Coronary artery (tissue), 2 donors: Measurements from ENCODE around the gene POC1A.
A peak's percentile ranks its signal among the peaks of the same experiment; 100 is the strongest.

Experiments used
- DNase-seq: peaks from one replicate; pipeline ENCODE4 v3.0.0-alpha.2; 2017; ENCODE audit warnings: low spot score
- H3K27ac ChIP-seq, 2 donors: fragments of 200-600 bp; sonication (generic); one replicate each; pipeline ENCODE4 v1.5.1; 2016 to 2019
- H3K4me3 ChIP-seq: fragments of 200-600 bp; sonication (generic); 2 replicates; pipeline ENCODE4 v1.5.1; 2016; ENCODE audit warnings: mild to moderate bottlenecking, moderate library complexity
- CTCF ChIP-seq: fragments of 200-600 bp; sonication (generic); IDR thresholded peaks from one replicate; pipeline ENCODE4 v1.5.1; 2019; ENCODE audit warnings: antibody characterized with exemption

Gene POC1A

GRCh38 chr3:52154135-52155094 lies at the start of gene POC1A:
TSS of gene POC1A (minus strand) at chr3:52154423. CDS start at chr3:52154372, 51 bp downstream.
- no peak for TF ChIP-seq CTCF
- Histone ChIP-seq H3K27ac (peak within 1 kb of the TSS; percentile 72 to 87), H3K4me3 (peak within 1 kb of the TSS; percentile 74)

GRCh38 chr3:52203701-52204100 lies 49.5 kb upstream of the POC1A start:
- TF ChIP-seq CTCF = no peak
- H3K27ac ChIP-seq = no peak overlapping the region

More at GRCh38 chr3:52154135-52155094, at the start of gene POC1A:
- DNase-seq = peak; percentile 99

GRCh38 chr3:52202384-52203077 lies 48.3 kb upstream of the POC1A start:
- no peak for TF ChIP-seq CTCF
- peak overlapping the region in 1 of 2 donors; percentile 42 for H3K27ac ChIP-seq
- no peak for DNase-seq
- H3K4me3 ChIP-seq = no peak overlapping the region

More at GRCh38 chr3:52203701-52204100, 49.5 kb upstream of the POC1A start:
- no peak overlapping the region for H3K4me3 ChIP-seq
- DNase-seq = no peak

- H3K27ac ChIP-seq = no peak overlapping the region
- H3K4me3 ChIP-seq = no peak overlapping the region
- DNase-seq = no peak
- TF ChIP-seq CTCF = no peak
Observed at GRCh38 chr3:52200981-52201679, 46.9 kb upstream of the POC1A start.

GRCh38 chr3:52198643-52199608 lies 44.7 kb upstream of the POC1A start:
- H3K4me3 ChIP-seq = peak overlapping the region; percentile 93
- DNase-seq = no peak
- H3K27ac ChIP-seq = peak overlapping the region; percentile 80 to 88
- no peak for TF ChIP-seq CTCF
